Measurements from ENCODE around the gene MAGEA11.
"Not testable (repeated sequence)": the region's sequence is repeated elsewhere in the genome, so short reads cannot be mapped to it uniquely, and the experiment has no call there.

The MAGEA11 gene

GRCh38 chrX:149683966-149684730, 27.7 kb upstream of the MAGEA11 start:
- TF ChIP-seq, protein P1, sequence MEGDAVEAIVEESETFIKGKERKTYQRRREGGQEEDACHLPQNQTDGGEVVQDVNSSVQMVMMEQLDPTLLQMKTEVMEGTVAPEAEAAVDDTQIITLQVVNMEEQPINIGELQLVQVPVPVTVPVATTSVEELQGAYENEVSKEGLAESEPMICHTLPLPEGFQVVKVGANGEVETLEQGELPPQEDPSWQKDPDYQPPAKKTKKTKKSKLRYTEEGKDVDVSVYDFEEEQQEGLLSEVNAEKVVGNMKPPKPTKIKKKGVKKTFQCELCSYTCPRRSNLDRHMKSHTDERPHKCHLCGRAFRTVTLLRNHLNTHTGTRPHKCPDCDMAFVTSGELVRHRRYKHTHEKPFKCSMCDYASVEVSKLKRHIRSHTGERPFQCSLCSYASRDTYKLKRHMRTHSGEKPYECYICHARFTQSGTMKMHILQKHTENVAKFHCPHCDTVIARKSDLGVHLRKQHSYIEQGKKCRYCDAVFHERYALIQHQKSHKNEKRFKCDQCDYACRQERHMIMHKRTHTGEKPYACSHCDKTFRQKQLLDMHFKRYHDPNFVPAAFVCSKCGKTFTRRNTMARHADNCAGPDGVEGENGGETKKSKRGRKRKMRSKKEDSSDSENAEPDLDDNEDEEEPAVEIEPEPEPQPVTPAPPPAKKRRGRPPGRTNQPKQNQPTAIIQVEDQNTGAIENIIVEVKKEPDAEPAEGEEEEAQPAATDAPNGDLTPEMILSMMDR (conservative IDR thresholded peaks at IDR 0.05; ENCODE audit: low read length): no peak

GRCh38 chrX:149687991-149688390, 23.9 kb upstream of the MAGEA11 start:
- DNase-seq (ENCODE audit: low read depth): no peak
- H3K4me3 ChIP-seq (ENCODE audit: low read length): no peak overlapping the region
- TF ChIP-seq, protein P1 (conservative IDR thresholded peaks at IDR 0.05; ENCODE audit: low read length): no peak

More at GRCh38 chrX:149683966-149684730, 27.7 kb upstream of the MAGEA11 start:
- no peak overlapping the region for H3K4me3 ChIP-seq (ENCODE audit: low read length)
- no peak for DNase-seq (ENCODE audit: low read depth)

- TF ChIP-seq, protein P1 (conservative IDR thresholded peaks at IDR 0.05; ENCODE audit: low read length): no peak
- DNase-seq (ENCODE audit: low read depth): no peak
These were observed 23.3 kb upstream of the MAGEA11 start for GRCh38 chrX:149688552-149688951.

GRCh38 chrX:149691794-149692193, 20.1 kb upstream of the MAGEA11 start:
- TF ChIP-seq, protein P1 (conservative IDR thresholded peaks at IDR 0.05; ENCODE audit: low read length): no peak
- DNase-seq (ENCODE audit: low read depth): no peak
- no peak overlapping the region for H3K4me3 ChIP-seq (ENCODE audit: low read length)

More at GRCh38 chrX:149688552-149688951, 23.3 kb upstream of the MAGEA11 start:
- H3K4me3 ChIP-seq (ENCODE audit: low read length): no peak overlapping the region

- DNase-seq (ENCODE audit: low read depth); H3K4me3 ChIP-seq (ENCODE audit: low read length): not testable (repeated sequence)
These were observed 19.1 kb upstream of the MAGEA11 start for GRCh38 chrX:149692686-149693272.

DNA sequence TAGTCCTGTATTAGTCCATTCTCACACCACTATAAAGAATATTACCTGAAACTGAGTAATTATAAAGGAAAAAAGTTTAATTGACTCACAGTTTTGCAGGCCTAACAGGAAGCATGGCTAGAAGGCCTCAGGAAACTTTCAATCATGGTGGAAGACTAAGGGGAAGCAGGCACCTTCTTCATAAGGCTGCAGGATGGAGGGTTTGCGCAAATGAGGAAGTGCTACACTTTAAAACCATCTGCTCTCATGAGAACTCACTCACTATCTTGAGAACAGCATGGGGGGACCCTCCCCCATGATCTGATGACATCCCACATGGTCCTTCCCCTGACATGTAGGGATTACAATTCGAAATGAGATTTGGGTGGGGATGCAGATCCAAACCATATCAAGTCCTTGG, 12.1 kb upstream of the MAGEA11 start:
- TF ChIP-seq, protein P1 (conservative IDR thresholded peaks at IDR 0.05; ENCODE audit: low read length): no peak
- no peak for DNase-seq (ENCODE audit: low read depth)
- no peak overlapping the region for H3K4me3 ChIP-seq (ENCODE audit: low read length)

DNA sequence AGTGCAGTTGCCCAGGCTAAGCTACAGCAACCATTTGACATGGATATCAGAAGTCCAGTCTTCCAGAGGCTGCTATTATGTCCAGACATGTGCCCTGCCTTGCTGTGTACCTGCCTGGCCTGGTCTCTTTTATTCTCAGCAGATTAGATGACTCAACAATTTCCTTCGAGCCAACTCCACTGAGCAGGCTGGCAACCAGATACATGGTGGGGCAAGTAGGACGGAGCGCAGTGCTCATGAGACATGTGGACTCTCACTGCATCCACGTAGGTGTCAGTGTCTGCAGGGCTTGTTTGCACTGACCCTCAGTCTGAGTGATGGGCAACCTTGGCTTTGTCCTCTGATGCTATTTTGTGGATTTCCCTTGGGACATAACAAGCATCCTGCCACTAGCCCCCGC, 7.2 kb upstream of the MAGEA11 start:
- H3K4me3 ChIP-seq (ENCODE audit: low read length): no peak overlapping the region
- TF ChIP-seq, protein P1 (conservative IDR thresholded peaks at IDR 0.05; ENCODE audit: low read length): no peak
- DNase-seq (ENCODE audit: low read depth): no peak

Measured in AG10803 (cell line).